Nasal cavity respiratory epithelium epithelial cell of viscerocranial mucosa (primary cell): ENCODE results near the gene NMRAL1. TPM values are rescaled to one million over a fixed set of nuclear protein-coding genes. Genes with fewer than 3 reads are reported as not detected.

Experiments
- total RNA-seq: library from RNA; depleted of rRNA; stranded (reverse); fragments of >200 nt; gene quantifications from 2 replicates; pipeline ENCODE4 v1.2.3, GENCODE V29; 2014

NMRAL1 gene
- 35.7 and 52.3 TPM in 2 replicates for total RNA-seq

GRCh38 chr16:4474192-4474961 lies at the start of gene NMRAL1:
Gene NMRAL1 (minus strand): TSS chr16:4474625. CDS start chr16:4474132, 493 bp downstream.

DNA sequence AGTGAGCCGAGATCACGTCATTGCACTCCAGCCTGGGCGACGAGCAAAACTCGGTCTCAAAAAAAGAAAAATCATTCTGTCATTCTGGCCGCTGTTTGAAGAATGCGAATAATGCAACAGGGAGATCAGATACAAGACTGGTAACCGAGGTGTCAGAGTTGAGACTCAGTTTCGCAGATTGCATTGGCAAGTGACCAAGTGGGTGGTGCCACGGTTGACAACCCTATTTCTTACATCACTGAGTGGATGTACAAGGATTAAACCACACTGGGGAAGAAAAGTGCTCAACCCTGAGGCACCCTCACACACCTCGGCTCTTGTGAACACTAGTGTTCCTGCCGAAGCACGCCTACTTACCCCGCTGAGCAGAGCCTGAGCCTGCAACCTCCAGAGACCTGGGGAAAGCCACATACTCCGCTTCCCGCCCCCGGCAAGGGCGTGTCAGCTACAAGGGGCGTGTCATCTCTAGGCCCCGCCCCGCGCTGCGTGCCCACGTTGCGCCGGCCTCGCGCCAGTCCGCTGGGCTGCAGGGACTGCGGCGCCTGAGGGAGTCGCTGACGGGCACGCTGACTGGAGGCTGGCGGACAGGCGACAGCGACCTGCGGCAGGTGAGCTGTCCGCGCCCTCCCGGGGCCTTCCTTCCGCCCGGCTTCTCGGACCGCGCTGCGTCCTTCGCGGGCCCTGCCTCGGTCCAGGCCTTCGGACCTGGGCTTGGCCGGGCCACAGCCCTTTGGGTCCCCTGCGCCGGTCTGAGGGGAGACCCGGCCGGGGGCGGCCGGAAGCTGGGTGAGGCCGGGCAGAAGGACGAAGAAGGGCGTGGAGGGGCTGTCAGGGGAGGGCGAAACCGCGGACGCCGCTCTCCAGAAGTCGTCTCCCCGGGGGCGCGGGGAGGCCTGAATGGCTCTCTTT lies 1.7 kb upstream of the NMRAL1 start, which contains the start of gene HMOX2:
TSS of gene HMOX2 (plus strand) at position 519 of the 909 bp plus-strand sequence. CDS start 29,127 bp downstream, outside the sequence.

DNA sequence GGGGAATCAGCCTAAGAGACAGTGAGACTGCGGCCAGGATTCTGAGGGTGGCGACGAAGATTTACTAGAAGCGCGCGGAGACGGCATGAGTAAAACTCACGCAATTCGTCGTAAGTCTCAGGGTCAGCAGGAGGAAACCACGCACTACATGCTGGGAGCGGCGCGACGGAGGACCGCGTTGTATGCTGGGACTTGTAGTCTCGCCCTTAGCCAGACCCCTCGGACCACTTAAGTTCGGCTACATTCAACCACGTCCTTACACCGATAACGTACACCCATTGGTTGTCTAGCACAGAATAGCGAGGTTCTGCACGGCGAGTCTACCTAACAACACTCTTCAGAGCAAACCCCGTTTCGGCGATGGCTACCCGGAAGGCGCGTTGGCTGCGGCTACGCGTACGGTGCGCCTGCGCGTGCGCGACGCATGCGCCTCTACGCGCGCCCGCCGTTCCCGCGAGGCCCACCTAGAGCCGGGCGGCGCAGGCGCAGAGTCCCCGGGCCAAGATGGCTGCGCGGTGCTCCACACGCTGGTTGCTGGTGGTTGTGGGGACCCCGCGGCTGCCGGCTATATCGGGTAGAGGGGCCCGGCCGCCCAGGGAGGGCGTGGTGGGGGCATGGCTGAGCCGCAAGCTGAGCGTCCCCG lies 48.9 kb downstream of the NMRAL1 start, which contains the start of gene DNAJA3:
TSS of gene DNAJA3 (plus strand) at position 491 of the 643 bp plus-strand sequence. CDS start at position 505, 14 bp downstream.

DNA sequence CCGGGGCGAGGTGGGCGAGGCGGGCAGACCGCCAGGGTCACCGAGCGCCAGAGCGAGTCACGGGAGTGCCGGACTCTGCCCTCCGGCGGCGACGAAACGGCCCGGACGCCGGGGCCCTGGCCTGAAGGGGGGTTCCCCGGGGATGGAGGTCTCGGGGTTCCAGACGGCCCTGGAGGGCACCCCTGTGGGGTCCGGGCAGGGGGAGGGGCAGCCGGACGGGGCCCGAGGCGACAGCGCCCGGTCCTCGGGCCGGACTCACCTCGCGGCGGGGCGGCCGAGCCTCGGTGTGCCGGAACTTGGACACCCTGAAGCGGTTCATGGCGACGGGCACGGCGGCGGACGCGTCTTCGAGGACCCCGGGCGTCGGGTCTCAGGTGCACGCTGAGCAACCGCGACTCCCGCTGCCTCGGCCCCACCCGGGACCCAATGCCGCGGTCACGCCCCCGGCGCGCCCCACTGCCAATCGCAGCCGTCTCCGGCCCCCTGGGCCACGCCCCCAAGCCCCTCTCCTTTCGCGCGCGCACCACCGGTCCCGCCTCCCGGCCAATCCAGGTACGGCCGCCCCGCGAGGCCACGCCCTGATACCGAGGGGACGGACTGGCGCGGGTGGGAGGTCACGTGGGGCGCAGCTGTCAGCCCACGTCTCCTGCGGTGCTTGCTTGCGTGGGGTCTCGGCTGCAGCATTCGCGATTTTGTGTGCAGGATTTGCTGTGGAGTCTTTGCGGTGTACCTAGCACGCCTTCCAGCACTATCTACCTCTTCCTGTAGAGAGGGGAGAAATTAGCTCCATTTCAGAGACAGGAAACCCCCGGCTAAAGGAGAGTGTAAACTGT lies 58.0 kb downstream of the NMRAL1 start, which contains the start of gene CORO7:
TSS of gene CORO7 (minus strand) at position 397 of the 833 bp plus-strand sequence. CDS start at position 319, 78 bp downstream.

Other genes starting within 250 kb of the NMRAL1 start
- under 0.01 TPM in 2 replicates for gene SRL, start 232.5 kb downstream of the NMRAL1 start, total RNA-seq
- gene TFAP4, start 201.6 kb downstream of the NMRAL1 start, total RNA-seq, result 8.2 and 14.2 TPM in 2 replicates
- gene GLIS2, start 158.6 kb downstream of the NMRAL1 start, total RNA-seq, result 0.68 and 3.6 TPM in 2 replicates
- 22.8 and 54.7 TPM in 2 replicates for gene PAM16, start 123.3 kb downstream of the NMRAL1 start, total RNA-seq
- 4.4 and 11.5 TPM in 2 replicates for gene VASN, start 102.8 kb downstream of the NMRAL1 start, total RNA-seq
- gene CORO7, start 58.0 kb downstream of the NMRAL1 start, total RNA-seq, result 6.8 and 12.8 TPM in 2 replicates
- gene DNAJA3, start 48.8 kb downstream of the NMRAL1 start, total RNA-seq, result 80.7 and 89.6 TPM in 2 replicates
- gene HMOX2, start 1.8 kb upstream of the NMRAL1 start, total RNA-seq, result 72.2 and 73.1 TPM in 2 replicates
- 12.0 and 33.5 TPM in 2 replicates for gene CDIP1, start 64.1 kb upstream of the NMRAL1 start, total RNA-seq
- gene C16orf96, start 81.7 kb upstream of the NMRAL1 start, total RNA-seq, result under 0.01 and 0.14 TPM in 2 replicates
- gene UBALD1, start 140.3 kb upstream of the NMRAL1 start, total RNA-seq, result 4.1 and 7.3 TPM in 2 replicates
- gene MGRN1, start 150.2 kb upstream of the NMRAL1 start, total RNA-seq, result 11.3 and 34.5 TPM in 2 replicates
- 22.2 and 23.6 TPM in 2 replicates for gene NUDT16L1, start 218.9 kb upstream of the NMRAL1 start, total RNA-seq